ENCODE data around the gene KLHDC9.
"Not testable (repeated sequence)": the region's sequence is repeated elsewhere in the genome, so short reads cannot be mapped to it uniquely, and the experiment has no call there.

DNA sequence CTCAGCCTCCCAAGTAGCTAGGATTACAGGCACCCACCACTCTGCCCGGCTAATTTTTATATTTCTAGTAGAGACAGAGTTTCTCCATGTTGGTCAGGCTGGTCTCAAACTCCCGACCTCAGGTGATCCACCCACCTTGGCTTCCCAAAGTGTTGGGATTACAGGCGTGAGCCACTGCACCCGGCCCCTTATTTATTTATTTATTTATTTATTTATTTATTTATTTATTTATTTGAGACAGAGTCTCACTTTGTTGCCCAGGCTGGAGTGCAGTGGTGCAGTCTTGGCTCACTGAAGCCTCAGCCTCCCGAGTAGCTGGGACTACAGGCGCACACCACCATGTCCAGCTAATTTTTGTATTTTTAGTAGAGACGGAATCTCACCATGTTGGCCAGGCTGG, 32.5 kb upstream of the KLHDC9 start:
- not testable (repeated sequence) for TF ChIP-seq CHD2 (IDR thresholded peaks at IDR 0.05; ENCODE audit: low read length); SP1 (IDR thresholded peaks at IDR 0.05; ENCODE audit: low read depth, low read length); BRCA1 (IDR thresholded peaks at IDR 0.05; ENCODE audit: low read depth, low read length); KDM1A (IDR thresholded peaks at IDR 0.05; ENCODE audit: borderline replicate concordance, low read length); EP300 (IDR thresholded peaks at IDR 0.05; ENCODE audit: borderline replicate concordance in 1 of 2, low read depth in 2 of 2, low read length in 2 of 2); POLR2A (IDR thresholded peaks at IDR 0.05; ENCODE audit: control extremely low read depth in 1 of 2, low read depth in 2 of 2, low read length in 2 of 2); SP2 (IDR thresholded peaks at IDR 0.05; ENCODE audit: low read length)
